ENCODE results near the gene OR4F6.

The OR4F6 gene

DNA sequence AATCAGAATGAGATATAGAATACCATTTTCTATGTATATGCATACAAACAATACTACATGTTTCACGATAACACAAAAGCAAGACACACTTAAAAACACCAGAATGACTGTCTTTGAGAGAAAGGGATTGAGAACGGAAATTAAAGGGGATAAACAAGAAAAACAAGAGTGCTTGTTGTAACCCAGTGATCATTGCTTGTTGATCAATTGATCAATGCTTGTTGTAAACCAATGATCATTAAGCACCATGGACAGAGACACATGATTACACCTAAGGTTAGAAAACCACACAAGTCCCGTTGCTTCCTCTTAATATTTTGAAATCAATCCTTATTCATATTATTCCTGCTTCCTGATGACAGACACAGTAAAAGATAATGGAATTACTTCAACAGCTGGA is 7.6 kb downstream of the OR4F6 start:
- TF ChIP-seq, protein P1, sequence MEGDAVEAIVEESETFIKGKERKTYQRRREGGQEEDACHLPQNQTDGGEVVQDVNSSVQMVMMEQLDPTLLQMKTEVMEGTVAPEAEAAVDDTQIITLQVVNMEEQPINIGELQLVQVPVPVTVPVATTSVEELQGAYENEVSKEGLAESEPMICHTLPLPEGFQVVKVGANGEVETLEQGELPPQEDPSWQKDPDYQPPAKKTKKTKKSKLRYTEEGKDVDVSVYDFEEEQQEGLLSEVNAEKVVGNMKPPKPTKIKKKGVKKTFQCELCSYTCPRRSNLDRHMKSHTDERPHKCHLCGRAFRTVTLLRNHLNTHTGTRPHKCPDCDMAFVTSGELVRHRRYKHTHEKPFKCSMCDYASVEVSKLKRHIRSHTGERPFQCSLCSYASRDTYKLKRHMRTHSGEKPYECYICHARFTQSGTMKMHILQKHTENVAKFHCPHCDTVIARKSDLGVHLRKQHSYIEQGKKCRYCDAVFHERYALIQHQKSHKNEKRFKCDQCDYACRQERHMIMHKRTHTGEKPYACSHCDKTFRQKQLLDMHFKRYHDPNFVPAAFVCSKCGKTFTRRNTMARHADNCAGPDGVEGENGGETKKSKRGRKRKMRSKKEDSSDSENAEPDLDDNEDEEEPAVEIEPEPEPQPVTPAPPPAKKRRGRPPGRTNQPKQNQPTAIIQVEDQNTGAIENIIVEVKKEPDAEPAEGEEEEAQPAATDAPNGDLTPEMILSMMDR (IDR thresholded peaks at IDR 0.05; ENCODE audit: low read depth, low read length, missing control alignments) = no peak
- H3K4me3 ChIP-seq (ENCODE audit: low read depth, low read length) = no peak overlapping the region
- DNase-seq (ENCODE audit: low read depth) = no peak

DNA sequence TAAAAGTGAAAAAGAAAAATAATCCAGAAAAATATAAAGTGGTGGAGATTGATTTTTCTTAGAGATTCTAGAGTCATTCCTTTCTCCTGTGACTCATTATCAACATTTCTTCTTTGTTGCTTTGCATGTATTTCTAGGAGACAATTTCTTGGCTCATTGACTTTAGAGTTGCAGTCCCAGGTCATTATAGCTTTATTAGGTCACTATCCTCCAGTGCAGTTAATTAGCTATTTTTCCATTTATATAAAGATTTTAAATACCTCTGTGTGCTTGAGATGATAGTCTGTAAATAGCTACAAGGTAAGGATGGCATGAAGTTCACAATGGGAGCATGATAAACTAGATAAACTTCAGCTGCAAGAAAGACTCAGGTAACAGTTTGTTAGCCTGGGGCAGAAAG is 8.6 kb downstream of the OR4F6 start, which contains the start of gene OR4F15:
Gene OR4F15, plus strand, starts transcription at position 301 of the 400 bp plus-strand sequence. CDS start 5,985 bp downstream, outside the sequence.
- TF ChIP-seq, protein P1 (IDR thresholded peaks at IDR 0.05; ENCODE audit: low read depth, low read length, missing control alignments) = no peak
- H3K4me3 ChIP-seq (ENCODE audit: low read depth, low read length) = no peak within 1 kb of the TSS
- DNase-seq (ENCODE audit: low read depth) = no peak

DNA sequence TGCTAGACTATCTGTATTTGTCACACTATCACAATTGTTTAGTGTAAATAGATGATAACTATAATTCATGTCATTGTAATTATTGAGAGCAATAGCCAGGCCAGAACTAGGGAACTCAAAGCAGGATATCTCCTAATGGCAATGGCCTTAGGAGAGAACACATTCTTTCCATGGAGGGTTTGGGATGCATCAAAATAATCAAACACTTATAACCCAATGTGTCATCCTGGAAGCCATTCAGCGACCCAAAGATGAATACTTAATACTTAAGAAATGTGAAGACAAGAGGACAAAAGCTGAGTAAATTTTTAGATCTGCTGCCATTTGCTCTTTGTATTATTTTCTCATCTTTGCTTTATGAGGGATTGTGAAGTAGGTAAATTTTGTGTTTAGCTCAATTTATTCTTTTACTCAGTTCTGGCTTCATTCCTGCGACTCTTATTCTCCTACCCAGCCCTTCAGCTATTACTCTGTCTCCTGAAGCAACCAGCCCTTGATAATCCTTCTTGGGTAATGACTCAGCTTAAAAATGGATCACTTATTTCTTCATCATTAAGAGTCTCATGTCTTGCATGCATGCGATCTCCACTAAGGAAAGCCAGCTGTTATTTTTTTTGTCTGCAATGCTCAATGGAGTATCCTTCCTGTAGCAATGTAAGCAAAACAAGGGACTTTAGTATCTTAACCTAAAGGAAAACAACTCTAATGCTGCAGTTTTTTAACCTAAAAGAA is 10.7 kb downstream of the OR4F6 start:
- H3K4me3 ChIP-seq (ENCODE audit: low read depth, low read length) = no peak overlapping the region
- TF ChIP-seq, protein P1 (IDR thresholded peaks at IDR 0.05; ENCODE audit: low read depth, low read length, missing control alignments) = no peak
- no peak for DNase-seq (ENCODE audit: low read depth)

DNA sequence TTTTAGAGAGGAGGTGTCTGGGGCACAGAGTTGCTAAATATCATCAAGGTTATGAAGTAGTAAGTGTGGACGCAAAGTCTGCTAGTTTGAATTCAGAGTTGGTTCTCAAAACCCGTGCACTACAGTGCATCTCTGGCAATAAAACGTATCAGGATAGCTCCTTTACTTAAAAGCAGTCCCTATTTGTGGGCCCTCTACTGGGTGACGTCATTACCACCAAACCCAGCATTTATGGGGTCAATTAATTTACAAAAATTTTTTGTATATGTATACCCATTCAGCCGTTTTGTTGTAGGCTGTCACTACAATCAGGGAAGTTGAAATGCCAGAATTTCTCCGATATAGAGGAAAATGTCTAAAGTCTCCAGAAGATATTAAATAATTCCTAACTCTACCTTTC is 17.5 kb downstream of the OR4F6 start:
- TF ChIP-seq, protein P1 (IDR thresholded peaks at IDR 0.05; ENCODE audit: low read depth, low read length, missing control alignments) = no peak
- no peak for DNase-seq (ENCODE audit: low read depth)
- H3K4me3 ChIP-seq (ENCODE audit: low read depth, low read length) = no peak overlapping the region

DNA sequence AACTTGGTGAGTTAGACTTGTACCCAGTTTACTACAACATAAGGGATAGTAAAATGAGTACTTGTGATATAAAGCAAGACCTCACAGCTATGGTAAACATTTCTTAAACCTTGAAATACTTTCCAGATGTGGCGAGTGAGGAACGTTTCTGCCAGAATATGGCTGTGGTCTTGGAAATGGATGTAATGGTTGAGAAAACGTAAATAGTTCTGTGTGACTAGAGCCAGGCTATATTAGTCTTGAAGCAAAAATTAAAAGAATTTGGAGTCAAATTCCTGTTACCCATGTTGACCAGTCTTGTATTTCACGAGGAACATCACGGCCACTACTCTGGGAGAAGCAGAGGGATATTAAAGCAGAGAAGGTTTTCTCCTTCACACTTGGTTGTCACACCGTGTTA is 23.9 kb downstream of the OR4F6 start:
- no peak for DNase-seq (ENCODE audit: low read depth)
- TF ChIP-seq, protein P1 (IDR thresholded peaks at IDR 0.05; ENCODE audit: low read depth, low read length, missing control alignments) = no peak

DNA sequence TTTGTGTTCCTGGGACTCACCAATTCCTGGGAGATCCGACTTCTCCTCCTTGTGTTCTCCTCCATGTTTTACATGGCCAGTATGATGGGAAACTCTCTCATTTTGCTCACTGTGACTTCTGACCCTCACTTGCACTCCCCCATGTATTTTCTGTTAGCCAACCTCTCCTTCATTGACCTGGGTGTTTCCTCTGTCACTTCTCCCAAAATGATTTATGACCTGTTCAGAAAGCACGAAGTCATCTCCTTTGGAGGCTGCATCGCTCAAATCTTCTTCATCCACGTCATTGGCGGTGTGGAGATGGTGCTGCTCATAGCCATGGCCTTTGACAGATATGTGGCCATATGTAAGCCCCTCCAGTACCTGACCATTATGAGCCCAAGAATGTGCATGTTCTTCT is 25.5 kb downstream of the OR4F6 start:
- TF ChIP-seq, protein P1 (IDR thresholded peaks at IDR 0.05; ENCODE audit: low read depth, low read length, missing control alignments) = no peak
- H3K4me3 ChIP-seq (ENCODE audit: low read depth, low read length) = no peak overlapping the region
- DNase-seq (ENCODE audit: low read depth) = no peak

More for the DNA sequence above, 23.9 kb downstream of the OR4F6 start:
- no peak overlapping the region for H3K4me3 ChIP-seq (ENCODE audit: low read depth, low read length)

DNA sequence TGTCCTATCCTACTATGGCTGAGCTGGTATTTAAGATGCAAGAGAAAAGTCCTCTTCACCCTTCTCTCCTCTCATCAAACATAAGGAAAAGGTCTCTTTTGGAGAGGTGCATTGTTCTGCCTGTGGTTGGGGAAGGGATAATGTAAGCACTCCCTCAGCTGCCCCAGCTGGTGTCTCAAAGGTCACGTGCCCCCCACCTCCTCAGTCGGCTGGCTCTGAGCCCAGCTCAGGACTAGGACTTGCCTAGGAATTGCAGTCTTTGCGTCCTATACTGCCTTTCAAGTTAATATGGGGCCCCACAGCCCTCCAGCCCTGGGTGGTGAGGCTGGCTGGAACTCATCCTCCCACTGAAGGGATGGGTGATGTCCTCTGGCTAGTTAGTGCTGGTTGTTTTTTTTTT is 38.3 kb downstream of the OR4F6 start:
- TF ChIP-seq, protein P1 (IDR thresholded peaks at IDR 0.05; ENCODE audit: low read depth, low read length, missing control alignments) = no peak
- no peak overlapping the region for H3K4me3 ChIP-seq (ENCODE audit: low read depth, low read length)
- DNase-seq (ENCODE audit: low read depth) = no peak
